OCI-LY1 (cell line): ENCODE data around the gene ACSF2.

Source experiments
- H2AFZ ChIP-seq: fragments of 200-600 bp; sonication (generic), shearing (Covaris generic); 2 replicates; pipeline ENCODE4 v1.6.0; 2014; ENCODE audit warnings: antibody characterized with exemption, mild to moderate bottlenecking, low read length
- H3F3A ChIP-seq: fragments of 200-600 bp; sonication (generic), shearing (Covaris generic); 2 replicates; pipeline ENCODE4 v1.6.0; 2014; ENCODE audit warnings: mild to moderate bottlenecking, antibody characterized with exemption, low read length, moderate library complexity; ENCODE audit not compliant: insufficient read depth
- H3K27ac ChIP-seq: fragments of 200-600 bp; sonication (generic); 2 replicates; pipeline ENCODE4 v1.5.1; 2014; ENCODE audit warnings: low read length, mixed run types, mild to moderate bottlenecking, low read depth; ENCODE audit not compliant: poor library complexity, severe bottlenecking
- H3K27me3 ChIP-seq: fragments of 200-600 bp; sonication (generic); 2 replicates; pipeline ENCODE4 v1.6.0; 2014; ENCODE audit warnings: antibody characterized with exemption, mild to moderate bottlenecking, low read length, moderate library complexity; ENCODE audit not compliant: insufficient read depth
- H3K36me3 ChIP-seq: fragments of 200-600 bp; sonication (generic); 2 replicates; pipeline ENCODE4 v1.6.1; 2014; ENCODE audit warnings: mild to moderate bottlenecking, antibody characterized with exemption, low read length, moderate library complexity, mixed read lengths; ENCODE audit not compliant: insufficient read depth
- H3K4me1 ChIP-seq: fragments of 200-600 bp; sonication (generic); 2 replicates; pipeline ENCODE4 v1.5.1; 2014; ENCODE audit warnings: mild to moderate bottlenecking, low read length, moderate library complexity; ENCODE audit not compliant: insufficient read depth, severe bottlenecking
- H3K4me2 ChIP-seq: fragments of 200-600 bp; sonication (generic), shearing (Covaris generic); 2 replicates; pipeline ENCODE4 v1.6.1; 2014; ENCODE audit warnings: low read length
- H3K4me3 ChIP-seq: fragments of 200-600 bp; sonication (generic); 2 replicates; pipeline ENCODE4 v1.5.1; 2014; ENCODE audit warnings: low read length, low read depth, mild to moderate bottlenecking, mixed read lengths; ENCODE audit not compliant: poor library complexity, severe bottlenecking
- H3K79me2 ChIP-seq: fragments of 200-600 bp; shearing (Covaris generic); 2 replicates; pipeline ENCODE4 v1.6.1; 2016; ENCODE audit warnings: mixed run types, low read length, mixed read lengths; ENCODE audit not compliant: insufficient read depth
- H3K9ac ChIP-seq: fragments of 200-600 bp; sonication (generic), shearing (Covaris generic); 2 replicates; pipeline ENCODE4 v1.6.1; 2014; ENCODE audit warnings: mild to moderate bottlenecking, low read length, mixed read lengths
- H3K9me2 ChIP-seq: fragments of 200-600 bp; sonication (generic), shearing (Covaris generic); 2 replicates; pipeline ENCODE4 v1.6.1; 2014; ENCODE audit warnings: low read depth, mild to moderate bottlenecking, low read length, mixed read lengths
- H3K9me3 ChIP-seq: fragments of 200-600 bp; shearing (Covaris generic); 2 replicates; pipeline ENCODE4 v1.6.1; 2014; ENCODE audit warnings: low read length, mixed read lengths
- H4K20me1 ChIP-seq: fragments of 200-600 bp; sonication (generic), shearing (Covaris generic); 2 replicates; pipeline ENCODE4 v1.6.0; 2016; ENCODE audit warnings: mild to moderate bottlenecking, low read length; ENCODE audit not compliant: insufficient read depth
- EZH2 ChIP-seq: fragments of 200-600 bp; sonication (generic), shearing (Covaris generic); IDR thresholded peaks from 2 replicates; pipeline ENCODE4 v1.8.0; 2017; ENCODE audit warnings: borderline replicate concordance, mixed run types, mild to moderate bottlenecking, antibody characterized with exemption, low read length, moderate library complexity, mixed read lengths
- TF ChIP-seq, protein P1 (sequence below): fragments of 200-600 bp; sonication (generic), shearing (Covaris generic); IDR thresholded peaks from 2 replicates; pipeline ENCODE4 v1.5.1; 2017; ENCODE audit warnings: mild to moderate bottlenecking, antibody characterized with exemption, low read length, moderate library complexity, mixed read lengths

ACSF2 gene

DNA sequence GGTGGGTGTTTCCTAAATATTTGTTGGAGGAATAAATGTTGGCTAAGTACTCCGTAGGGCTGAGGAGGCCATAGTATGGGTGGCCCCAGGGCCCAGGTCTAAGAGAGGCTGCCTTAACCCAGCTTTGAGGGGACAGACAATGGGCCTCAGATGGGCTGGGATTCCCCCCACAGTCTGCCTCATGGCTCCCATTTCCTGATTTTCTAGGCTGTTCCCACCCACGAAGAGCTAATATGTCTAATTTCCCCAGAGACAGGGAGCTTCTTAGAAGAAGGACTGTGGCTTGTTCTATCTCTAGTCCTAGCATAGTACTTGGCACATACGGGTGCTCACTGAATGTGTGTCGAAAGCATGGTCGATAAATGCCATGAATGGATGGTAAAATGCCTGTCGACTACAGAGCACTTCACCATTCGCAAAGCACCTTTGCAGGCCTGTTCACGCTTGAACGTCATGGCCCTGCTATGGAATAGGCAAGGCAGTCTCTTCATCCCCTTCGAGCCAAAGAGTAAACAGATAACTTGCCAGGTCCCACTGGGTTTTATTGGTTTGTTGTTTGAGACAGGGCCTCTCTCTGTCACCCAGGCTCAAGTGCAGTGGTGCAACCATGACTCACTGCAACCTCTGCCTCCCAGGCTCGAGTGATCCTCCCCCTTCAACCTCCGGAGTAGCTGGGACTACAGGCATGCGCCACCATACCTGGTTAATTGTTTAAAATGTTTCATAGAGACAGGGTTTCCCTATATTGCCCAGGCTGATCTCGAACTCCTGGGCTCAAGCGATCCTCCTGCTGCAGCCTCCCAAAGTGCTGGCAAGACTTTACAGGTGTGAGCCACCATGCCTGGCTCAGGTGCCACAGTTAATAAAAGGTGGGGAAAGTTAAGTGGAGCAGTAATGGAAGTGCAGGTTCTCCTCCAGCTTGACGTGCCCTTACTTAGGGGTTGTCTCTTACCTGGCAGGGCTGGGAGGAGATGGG lies 33.0 kb downstream of the ACSF2 start:
- Histone ChIP-seq H3K4me1 (no peaks in the 10 kb centered on the region), H3K79me2 (no peaks in the 10 kb centered on the region), H3F3A (no peaks in the 10 kb centered on the region), H3K4me3 (no peak overlapping the region), H4K20me1 (no peaks in the 10 kb centered on the region), H3K36me3 (no peaks in the 10 kb centered on the region), H3K27me3 (no peaks in the 10 kb centered on the region), H3K27ac (no peak overlapping the region), H3K9me2 (no peaks in the 10 kb centered on the region), H3K4me2 (no peak overlapping the region), H3K9ac (no peak overlapping the region), H2AFZ (no peak overlapping the region), H3K9me3 (no peaks in the 10 kb centered on the region)
- TF ChIP-seq, protein P1, sequence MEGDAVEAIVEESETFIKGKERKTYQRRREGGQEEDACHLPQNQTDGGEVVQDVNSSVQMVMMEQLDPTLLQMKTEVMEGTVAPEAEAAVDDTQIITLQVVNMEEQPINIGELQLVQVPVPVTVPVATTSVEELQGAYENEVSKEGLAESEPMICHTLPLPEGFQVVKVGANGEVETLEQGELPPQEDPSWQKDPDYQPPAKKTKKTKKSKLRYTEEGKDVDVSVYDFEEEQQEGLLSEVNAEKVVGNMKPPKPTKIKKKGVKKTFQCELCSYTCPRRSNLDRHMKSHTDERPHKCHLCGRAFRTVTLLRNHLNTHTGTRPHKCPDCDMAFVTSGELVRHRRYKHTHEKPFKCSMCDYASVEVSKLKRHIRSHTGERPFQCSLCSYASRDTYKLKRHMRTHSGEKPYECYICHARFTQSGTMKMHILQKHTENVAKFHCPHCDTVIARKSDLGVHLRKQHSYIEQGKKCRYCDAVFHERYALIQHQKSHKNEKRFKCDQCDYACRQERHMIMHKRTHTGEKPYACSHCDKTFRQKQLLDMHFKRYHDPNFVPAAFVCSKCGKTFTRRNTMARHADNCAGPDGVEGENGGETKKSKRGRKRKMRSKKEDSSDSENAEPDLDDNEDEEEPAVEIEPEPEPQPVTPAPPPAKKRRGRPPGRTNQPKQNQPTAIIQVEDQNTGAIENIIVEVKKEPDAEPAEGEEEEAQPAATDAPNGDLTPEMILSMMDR = no peak
- TF ChIP-seq EZH2 = no peak

DNA sequence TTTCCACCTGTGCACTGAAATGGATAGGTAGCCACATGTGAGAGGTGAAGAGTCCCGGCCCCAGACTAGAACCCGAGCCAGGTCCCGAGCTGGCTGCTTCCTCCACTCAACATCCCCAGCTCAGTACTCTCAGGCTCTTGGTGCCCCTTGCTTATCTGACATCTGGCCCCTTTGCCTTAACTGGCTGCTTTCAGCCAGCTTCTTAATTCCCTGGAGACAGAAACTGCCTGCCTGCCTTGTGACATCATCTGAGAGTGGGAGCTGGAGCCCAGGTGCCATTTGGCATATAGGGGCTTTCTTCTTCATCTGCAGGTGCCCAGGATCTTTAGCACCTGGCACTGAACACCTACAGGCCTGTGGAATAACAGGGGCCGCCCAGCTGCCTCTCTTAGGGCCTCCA lies 33.7 kb downstream of the ACSF2 start:
- Histone ChIP-seq H3K9ac (no peak overlapping the region), H3K9me2 (no peaks in the 10 kb centered on the region), H3K36me3 (no peaks in the 10 kb centered on the region), H4K20me1 (no peaks in the 10 kb centered on the region), H3K4me1 (no peaks in the 10 kb centered on the region), H2AFZ (no peak overlapping the region), H3K9me3 (no peaks in the 10 kb centered on the region), H3K27ac (no peak overlapping the region), H3K4me3 (no peak overlapping the region), H3K79me2 (no peaks in the 10 kb centered on the region), H3K27me3 (no peaks in the 10 kb centered on the region), H3K4me2 (no peak overlapping the region), H3F3A (no peaks in the 10 kb centered on the region)
- no peak for TF ChIP-seq EZH2
- TF ChIP-seq, protein P1 = no peak

DNA sequence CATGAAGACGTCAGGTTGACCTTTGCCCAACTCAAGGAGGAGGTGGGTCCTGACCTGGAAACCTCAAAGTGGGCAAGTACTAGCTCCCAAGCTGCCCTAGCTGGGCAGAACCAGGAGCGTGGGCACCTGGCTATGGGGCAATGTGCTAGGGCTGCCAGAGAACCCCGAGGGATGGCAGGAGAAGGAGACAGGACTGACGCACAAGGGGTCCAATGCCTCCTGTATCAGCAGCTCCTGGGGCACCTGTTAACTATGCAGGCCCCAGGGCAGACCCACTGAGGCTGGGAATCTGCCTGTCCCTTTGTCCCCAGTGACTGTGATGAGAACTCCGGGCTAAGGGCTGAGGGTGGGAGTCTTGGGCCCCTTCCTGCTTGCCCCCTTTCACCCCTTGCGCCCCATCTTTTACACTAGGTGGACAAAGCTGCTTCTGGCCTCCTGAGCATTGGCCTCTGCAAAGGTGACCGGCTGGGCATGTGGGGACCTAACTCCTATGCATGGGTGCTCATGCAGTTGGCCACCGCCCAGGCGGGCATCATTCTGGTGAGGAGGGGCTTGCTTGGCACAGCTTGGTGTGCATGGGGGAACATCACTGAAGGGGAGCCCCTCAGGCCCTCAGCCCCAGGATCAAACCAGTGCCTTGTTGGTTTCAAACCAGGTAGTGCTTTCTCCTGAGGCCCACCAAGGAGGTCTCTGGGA lies 35.0 kb downstream of the ACSF2 start:
- Histone ChIP-seq H3K27me3 (no peaks in the 10 kb centered on the region), H2AFZ (no peak overlapping the region), H4K20me1 (no peaks in the 10 kb centered on the region), H3K27ac (no peak overlapping the region), H3F3A (no peaks in the 10 kb centered on the region), H3K9ac (no peak overlapping the region), H3K4me2 (no peak overlapping the region), H3K9me3 (no peaks in the 10 kb centered on the region), H3K4me3 (no peak overlapping the region), H3K4me1 (no peaks in the 10 kb centered on the region), H3K79me2 (no peaks in the 10 kb centered on the region), H3K36me3 (no peaks in the 10 kb centered on the region), H3K9me2 (no peaks in the 10 kb centered on the region)
- TF ChIP-seq, protein P1 = no peak
- no peak for TF ChIP-seq EZH2
